GM12892 (cell line): ENCODE measurements around the gene THRB.

Source experiments
- POLR2A ChIP-seq: IDR thresholded peaks from 2 replicates; pipeline ENCODE4 v1.6.1; 2011; ENCODE audit warnings: low read depth, low read length, control low read depth
- POLR2AphosphoS5 ChIP-seq: IDR thresholded peaks from 2 replicates; pipeline ENCODE4 v1.6.1; 2011; ENCODE audit warnings: low read depth, low read length, control low read depth
- TAF1 ChIP-seq: IDR thresholded peaks from 2 replicates; pipeline ENCODE4 v1.6.1; 2011; ENCODE audit warnings: low read depth, mild to moderate bottlenecking, control low read depth, low read length, borderline replicate concordance

GRCh38 chr3:24111711-24112110 lies 382.9 kb downstream of the THRB start:
- TF ChIP-seq POLR2A = no peak
- no peak for TF ChIP-seq TAF1
- TF ChIP-seq POLR2AphosphoS5 = no peak
